Activated T-cell treated with anti-CD3 and anti-CD28 coated beads, Interleukin-2, amount 50 U/mL, for 4 hours (primary cell): ENCODE results near the gene CAMSAP2. TPM values are rescaled to one million over a fixed set of nuclear protein-coding genes. Genes with fewer than 3 reads are reported as not detected.

ENCODE experiments used
- ATAC-seq, 2 donors: fragments of 200-7000 bp; cut with Tn5 transposase; one replicate each; pipeline ENCODE4 v1.10.0; 2021
- DNase-seq: peaks from one replicate; pipeline ENCODE4 v3.0.0-alpha.2; 2020
- H3K27me3 Mint-ChIP-seq: one replicate; pipeline ENCODE4 v1.8.0; 2021; ENCODE audit warnings: low read depth, mixed read lengths
- H3K36me3 Mint-ChIP-seq: one replicate; pipeline ENCODE4 v1.8.0; 2022; ENCODE audit warnings: mixed read lengths; ENCODE audit not compliant: insufficient read depth
- H3K4me1 Mint-ChIP-seq: one replicate; pipeline ENCODE4 v1.8.0; 2021; ENCODE audit warnings: low read depth, mixed read lengths
- H3K4me3 Mint-ChIP-seq: one replicate; pipeline ENCODE4 v1.8.0; 2021; ENCODE audit warnings: mild to moderate bottlenecking, moderate library complexity, mixed read lengths
- H3K9me3 Mint-ChIP-seq: one replicate; pipeline ENCODE4 v1.8.0; 2021; ENCODE audit warnings: mixed read lengths
- total RNA-seq, 3 donors: library from RNA; stranded (reverse); gene quantifications; one replicate each; pipeline ENCODE4 v1.2.1, GENCODE V29; 2021

Gene CAMSAP2
- total RNA-seq, 3 donors from 2014 or later: 3.2 to 4.4 (median 3.8) TPM

- Mint-ChIP-seq H3K4me1 (peaks cover 54% of the 10 kb centered on the region), H3K9me3 (no peaks in the 10 kb centered on the region), H3K36me3 (no peaks in the 10 kb centered on the region), H3K27me3 (peaks cover 3% of the 10 kb centered on the region), H3K4me3 (no peak overlapping the region)
- ATAC-seq: peak; percentile 65 to 79
- no peak for DNase-seq
Observed at GRCh38 chr1:200880212-200880611, 141.5 kb downstream of the CAMSAP2 start.

- Mint-ChIP-seq H3K9me3 (no peaks in the 10 kb centered on the region), H3K36me3 (no peaks in the 10 kb centered on the region), H3K4me1 (peaks cover 53% of the 10 kb centered on the region), H3K27me3 (no peaks in the 10 kb centered on the region), H3K4me3 (no peak overlapping the region)
- ATAC-seq (no peak), DNase-seq (no peak)
Observed at GRCh38 chr1:200883118-200883517, 144.4 kb downstream of the CAMSAP2 start.

GRCh38 chr1:200885623-200886402, 147.1 kb downstream of the CAMSAP2 start:
- DNase-seq (no peak), ATAC-seq (no peak)
- Mint-ChIP-seq H3K9me3 (no peaks in the 10 kb centered on the region), H3K36me3 (no peaks in the 10 kb centered on the region), H3K27me3 (no peaks in the 10 kb centered on the region), H3K4me1 (peaks cover 63% of the 10 kb centered on the region), H3K4me3 (no peak overlapping the region)

- Mint-ChIP-seq H3K9me3 (no peaks in the 10 kb centered on the region), H3K36me3 (no peaks in the 10 kb centered on the region), H3K4me1 (peaks cover 61% of the 10 kb centered on the region), H3K4me3 (peak overlapping the region; percentile 59), H3K27me3 (peaks cover 4% of the 10 kb centered on the region)
- no peak for DNase-seq
- ATAC-seq: no peak
Observed at GRCh38 chr1:200886594-200886993, 147.9 kb downstream of the CAMSAP2 start.

GRCh38 chr1:200887036-200887435, 148.3 kb downstream of the CAMSAP2 start:
- ATAC-seq (no peak), DNase-seq (no peak)
- Mint-ChIP-seq H3K9me3 (no peaks in the 10 kb centered on the region), H3K27me3 (peaks cover 8% of the 10 kb centered on the region), H3K36me3 (no peaks in the 10 kb centered on the region), H3K4me3 (peak overlapping the region; percentile 59), H3K4me1 (peaks cover 62% of the 10 kb centered on the region)

GRCh38 chr1:200887772-200888348, 149.2 kb downstream of the CAMSAP2 start:
- peak in 1 of 2 donors; percentile 6 for ATAC-seq

GRCh38 chr1:200888349-200888838, 149.7 kb downstream of the CAMSAP2 start:
- H3K27me3 Mint-ChIP-seq: peaks cover 16% of the 10 kb centered on the region

More at GRCh38 chr1:200887772-200888348, 149.2 kb downstream of the CAMSAP2 start:
- Mint-ChIP-seq H3K9me3 (no peaks in the 10 kb centered on the region), H3K27me3 (peaks cover 14% of the 10 kb centered on the region), H3K36me3 (no peaks in the 10 kb centered on the region), H3K4me1 (peaks cover 61% of the 10 kb centered on the region), H3K4me3 (peak overlapping the region; percentile 48)
- no peak for DNase-seq

GRCh38 chr1:200889571-200889970, 150.9 kb downstream of the CAMSAP2 start:
- DNase-seq (no peak), ATAC-seq (peak; percentile 80 to 82)
- Mint-ChIP-seq H3K27me3 (peaks cover 23% of the 10 kb centered on the region), H3K36me3 (no peaks in the 10 kb centered on the region), H3K4me3 (peak overlapping the region; percentile 42), H3K4me1 (peaks cover 55% of the 10 kb centered on the region), H3K9me3 (no peaks in the 10 kb centered on the region)

More at GRCh38 chr1:200888349-200888838, 149.7 kb downstream of the CAMSAP2 start:
- Mint-ChIP-seq H3K9me3 (no peaks in the 10 kb centered on the region), H3K4me1 (peaks cover 58% of the 10 kb centered on the region), H3K4me3 (peak overlapping the region; percentile 48), H3K36me3 (no peaks in the 10 kb centered on the region)
- DNase-seq (peak; percentile 41), ATAC-seq (peak; percentile 75 to 83)

GRCh38 chr1:200890027-200890426, 151.3 kb downstream of the CAMSAP2 start:
- Mint-ChIP-seq H3K4me3 (peak overlapping the region; percentile 68), H3K4me1 (peaks cover 55% of the 10 kb centered on the region)

GRCh38 chr1:200890818-200891773, 152.4 kb downstream of the CAMSAP2 start:
- peaks cover 23% of the 10 kb centered on the region for H3K27me3 Mint-ChIP-seq
- ATAC-seq (no peak), DNase-seq (no peak)
- H3K9me3 Mint-ChIP-seq: no peaks in the 10 kb centered on the region
- no peaks in the 10 kb centered on the region for H3K36me3 Mint-ChIP-seq
- H3K4me3 Mint-ChIP-seq: peak overlapping the region; percentile 71
- H3K4me1 Mint-ChIP-seq: peaks cover 48% of the 10 kb centered on the region

More at GRCh38 chr1:200890027-200890426, 151.3 kb downstream of the CAMSAP2 start:
- DNase-seq (no peak), ATAC-seq (no peak)
- H3K9me3 Mint-ChIP-seq: no peaks in the 10 kb centered on the region
- peaks cover 23% of the 10 kb centered on the region for H3K27me3 Mint-ChIP-seq
- H3K36me3 Mint-ChIP-seq: no peaks in the 10 kb centered on the region

- peaks cover 44% of the 10 kb centered on the region for H3K4me1 Mint-ChIP-seq
- no peak for DNase-seq
Observed at GRCh38 chr1:200891774-200892157, 153.1 kb downstream of the CAMSAP2 start.

GRCh38 chr1:200892546-200892945, 153.9 kb downstream of the CAMSAP2 start:
- Mint-ChIP-seq H3K27me3 (peaks cover 25% of the 10 kb centered on the region), H3K9me3 (no peaks in the 10 kb centered on the region), H3K4me3 (no peak overlapping the region), H3K36me3 (no peaks in the 10 kb centered on the region), H3K4me1 (peaks cover 38% of the 10 kb centered on the region)
- DNase-seq (no peak), ATAC-seq (no peak)

More at GRCh38 chr1:200891774-200892157, 153.1 kb downstream of the CAMSAP2 start:
- no peaks in the 10 kb centered on the region for H3K36me3 Mint-ChIP-seq
- ATAC-seq: no peak
- peaks cover 23% of the 10 kb centered on the region for H3K27me3 Mint-ChIP-seq
- peak overlapping the region; percentile 71 for H3K4me3 Mint-ChIP-seq
- H3K9me3 Mint-ChIP-seq: no peaks in the 10 kb centered on the region

GRCh38 chr1:200892958-200893357, 154.3 kb downstream of the CAMSAP2 start:
- Mint-ChIP-seq H3K36me3 (no peaks in the 10 kb centered on the region), H3K4me1 (peaks cover 34% of the 10 kb centered on the region), H3K4me3 (no peak overlapping the region), H3K27me3 (peaks cover 25% of the 10 kb centered on the region), H3K9me3 (no peaks in the 10 kb centered on the region)
- DNase-seq: no peak
- ATAC-seq: no peak

GRCh38 chr1:200893411-200893901, 154.8 kb downstream of the CAMSAP2 start:
- Mint-ChIP-seq H3K4me1 (peaks cover 29% of the 10 kb centered on the region), H3K36me3 (no peaks in the 10 kb centered on the region), H3K9me3 (no peaks in the 10 kb centered on the region), H3K27me3 (peaks cover 25% of the 10 kb centered on the region), H3K4me3 (no peak overlapping the region)
- ATAC-seq: no peak
- no peak for DNase-seq
